Activated CD8-positive, alpha-beta memory T cell treated with anti-CD3 and anti-CD28 coated beads, Interleukin-2, amount 10 ng/mL, durations not matched to agents 7 days and 5 days (primary cell): Measurements from ENCODE around the gene CD58. TPM values are rescaled to one million over a fixed set of nuclear protein-coding genes. Genes with fewer than 3 reads are reported as not detected.
A peak's percentile ranks its signal among the peaks of the same experiment; 100 is the strongest.
"Not testable (repeated sequence)": the region's sequence is repeated elsewhere in the genome, so short reads cannot be mapped to it uniquely, and the experiment has no call there.

Source experiments
- ATAC-seq: fragments of 150-1000 bp; cut with Tn5 transposase; one replicate; pipeline ENCODE4 v1.10.0; 2021; ENCODE audit warnings: moderate library complexity
- CTCF ChIA-PET: fragments of 350-600 bp; sonication (Branson Sonifier 250); formaldehyde crosslinking; loops from one replicate; lab custom pipeline; 2021; ENCODE audit warnings: antibody characterized with exemption; lab: Charles Lee
- DNase-seq: peaks from one replicate; pipeline ENCODE4 v3.0.0-alpha.2; 2020
- H3K27ac Mint-ChIP-seq: one replicate; pipeline ENCODE4 v1.8.0; 2021; ENCODE audit warnings: mild to moderate bottlenecking, mixed read lengths
- H3K27me3 Mint-ChIP-seq: one replicate; pipeline ENCODE4 v1.8.0; 2021; ENCODE audit warnings: mixed read lengths
- H3K36me3 Mint-ChIP-seq: one replicate; pipeline ENCODE4 v1.8.0; 2021; ENCODE audit warnings: mild to moderate bottlenecking, mixed read lengths
- H3K4me1 Mint-ChIP-seq: one replicate; pipeline ENCODE4 v1.8.0; 2021; ENCODE audit warnings: mixed read lengths
- H3K4me3 Mint-ChIP-seq: one replicate; pipeline ENCODE4 v1.8.0; 2021; ENCODE audit warnings: mild to moderate bottlenecking, moderate library complexity, mixed read lengths
- H3K9me3 Mint-ChIP-seq: one replicate; pipeline ENCODE4 v1.8.0; 2022; ENCODE audit warnings: low read depth, mixed read lengths
- total RNA-seq, 2 experiments: library from RNA; stranded (reverse); gene quantifications; one replicate each; pipeline ENCODE4 v1.2.3, GENCODE V29; 2021

Gene CD58
- total RNA-seq, 2 experiments from 2014 or later: 54.0 to 56.9 TPM

DNA sequence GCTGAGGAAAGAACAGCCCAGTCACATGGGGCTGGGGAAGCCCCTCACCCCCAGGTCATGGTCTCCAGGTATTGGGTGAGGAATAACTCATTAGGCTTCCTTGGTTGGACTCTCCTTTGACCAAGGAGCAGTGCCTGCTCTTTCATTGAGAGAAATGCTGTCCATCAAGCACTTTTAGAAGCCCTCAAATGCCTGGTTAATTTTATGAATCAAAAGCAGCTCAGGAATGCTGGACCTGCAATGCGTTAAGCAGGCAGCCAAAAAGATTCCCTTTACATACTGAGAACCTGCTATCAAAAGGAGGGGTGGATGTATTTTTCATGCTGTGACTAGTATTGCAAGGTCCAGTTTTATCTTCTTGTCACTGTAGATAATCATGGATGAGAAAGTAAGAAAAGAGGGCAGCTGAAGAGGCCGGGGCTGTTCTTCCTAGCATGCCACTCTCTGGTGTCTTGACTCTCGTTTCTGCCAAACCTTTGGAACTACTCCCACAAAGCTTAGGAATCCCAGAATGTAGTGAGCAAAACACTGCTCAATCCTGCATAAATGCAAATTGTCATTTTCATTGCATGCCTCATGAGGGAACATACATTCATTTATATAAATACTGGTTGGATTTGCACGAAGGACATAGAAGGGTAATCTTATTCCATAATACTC is 2.1 kb upstream of the CD58 start:
- DNase-seq (no peak), ATAC-seq (no peak)
- H3K27me3 Mint-ChIP-seq: peaks cover 3% of the 10 kb centered on the region
- H3K27ac Mint-ChIP-seq: no peak overlapping the region
- peaks cover 48% of the 10 kb centered on the region for H3K4me1 Mint-ChIP-seq
- H3K36me3 Mint-ChIP-seq: peaks cover 20% of the 10 kb centered on the region
- CTCF ChIA-PET: interaction anchor here (0.9 to 2.4 kb wide), 9 partner anchors 14 to 487 kb away, joined by 3 to 30 read pairs (median 7); partner anchors contain the start of gene TTF2
- no peaks in the 10 kb centered on the region for H3K9me3 Mint-ChIP-seq
- H3K4me3 Mint-ChIP-seq: no peak overlapping the region

DNA sequence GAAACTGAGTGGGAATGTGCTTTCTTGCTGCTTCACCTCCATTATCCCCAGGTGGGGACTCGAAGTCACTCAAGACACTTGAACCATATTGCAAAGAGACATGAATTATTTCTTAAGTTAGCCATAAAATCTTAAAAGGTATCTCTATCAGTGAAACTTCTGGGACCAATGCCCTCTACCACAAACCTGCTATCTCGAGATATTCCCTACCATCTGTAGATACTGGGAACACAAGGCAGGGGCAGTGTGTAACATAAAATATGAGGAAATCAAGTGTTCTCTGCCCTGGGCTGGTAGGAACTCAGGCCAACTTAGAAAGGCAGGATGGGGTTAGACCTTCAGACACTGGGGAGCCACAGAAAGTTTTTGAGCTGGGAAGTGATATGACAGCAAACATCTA is 1.3 kb upstream of the CD58 start:
- H3K4me3 Mint-ChIP-seq: peak overlapping the region; percentile 93
- peak overlapping the region; percentile 91 for H3K27ac Mint-ChIP-seq
- DNase-seq (peak; percentile 52), ATAC-seq (no peak)
- peaks cover 54% of the 10 kb centered on the region for H3K4me1 Mint-ChIP-seq
- H3K36me3 Mint-ChIP-seq: peaks cover 23% of the 10 kb centered on the region
- CTCF ChIA-PET: interaction anchor here (0.9 to 2.4 kb wide), 7 partner anchors 13 to 494 kb away, joined by 3 to 9 read pairs (median 6); partner anchors contain the start of gene TTF2
- H3K9me3 Mint-ChIP-seq: no peaks in the 10 kb centered on the region
- H3K27me3 Mint-ChIP-seq: peaks cover 3% of the 10 kb centered on the region

DNA sequence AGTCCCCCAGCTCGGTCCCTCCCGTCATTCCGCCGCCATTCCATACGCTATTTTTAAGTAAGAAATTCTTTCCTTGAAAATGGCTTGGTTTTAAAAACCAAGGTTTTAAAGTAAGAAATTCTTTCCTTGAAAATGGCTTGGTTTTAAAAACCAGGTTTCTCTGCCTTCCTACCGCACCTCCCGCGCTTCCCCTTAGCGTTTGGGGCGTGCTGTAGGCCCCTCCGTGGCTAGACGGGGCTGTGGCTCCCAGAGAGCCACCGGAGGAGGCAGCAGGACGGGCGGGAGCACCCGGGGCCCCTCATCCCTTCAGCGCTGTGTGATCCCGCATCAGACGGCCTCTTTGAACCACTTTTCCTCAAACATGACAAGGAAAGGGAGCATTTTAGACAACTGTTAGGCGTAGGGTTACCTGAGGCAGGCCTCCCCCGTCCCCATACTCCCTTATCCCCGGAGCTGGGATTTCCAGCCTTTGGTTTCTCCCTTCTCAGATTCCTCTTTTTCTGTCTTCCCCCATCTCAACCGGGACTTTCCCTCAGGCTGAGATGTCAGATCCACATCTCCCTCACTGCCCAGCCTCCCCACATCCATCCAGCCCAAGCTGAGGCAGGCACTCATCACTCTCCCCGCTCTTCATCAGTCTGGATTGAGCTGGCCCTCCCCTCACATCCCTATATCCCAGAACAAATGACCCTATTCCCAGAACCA is 541 bp upstream of the CD58 start:
- ATAC-seq: peak; percentile 6
- Mint-ChIP-seq H3K36me3 (peaks cover 26% of the 10 kb centered on the region), H3K4me1 (peaks cover 59% of the 10 kb centered on the region), H3K4me3 (peak overlapping the region; percentile 93), H3K27me3 (no peaks in the 10 kb centered on the region), H3K9me3 (no peaks in the 10 kb centered on the region), H3K27ac (peak overlapping the region; percentile 91)
- peak; percentile 42 for DNase-seq
- CTCF ChIA-PET: interaction anchor here (0.9 to 2.4 kb wide), 7 partner anchors 13 to 495 kb away, joined by 3 to 9 read pairs (median 5); partner anchors contain the start of gene TTF2

DNA sequence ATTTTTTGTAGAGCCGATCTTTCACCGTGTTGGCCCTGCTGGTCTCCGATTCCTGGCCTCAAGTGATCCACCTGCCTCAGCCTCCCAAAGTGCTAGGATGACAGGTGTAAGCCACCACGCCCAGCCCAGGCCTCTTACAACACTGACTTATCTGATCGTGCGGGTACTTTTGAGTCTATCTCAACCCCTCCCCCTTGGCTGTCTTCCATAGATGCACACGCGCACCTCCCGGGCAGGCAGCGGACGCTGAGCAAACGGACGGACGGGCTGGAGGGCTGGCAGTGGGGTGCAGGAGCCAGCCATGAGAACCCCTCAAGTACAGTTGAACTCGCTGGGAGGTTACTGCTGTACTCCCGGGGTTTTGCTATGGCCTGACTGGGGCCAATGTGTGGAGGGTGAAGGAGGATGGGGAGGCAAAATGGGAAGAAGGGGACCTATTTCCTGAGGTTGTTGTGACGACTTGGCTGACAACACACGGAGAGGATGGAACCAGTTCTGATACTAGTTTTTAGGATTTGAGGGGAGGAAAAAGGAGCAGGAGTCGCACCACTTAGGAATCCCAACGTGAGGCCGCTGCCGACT is 959 bp downstream of the CD58 start:
- CTCF ChIA-PET: interaction anchor here (1.0 to 3.9 kb wide), 11 partner anchors 9 to 431 kb away, joined by 3 to 28 read pairs (median 5); no protein-coding TSS in a partner anchor
- Mint-ChIP-seq H3K4me1 (peaks cover 69% of the 10 kb centered on the region), H3K36me3 (peaks cover 39% of the 10 kb centered on the region), H3K9me3 (peaks cover 2% of the 10 kb centered on the region), H3K27me3 (no peaks in the 10 kb centered on the region), H3K4me3 (peak overlapping the region; percentile 93), H3K27ac (peak overlapping the region; percentile 91)
- DNase-seq (peak; percentile 70), ATAC-seq (peak; percentile 32)

DNA sequence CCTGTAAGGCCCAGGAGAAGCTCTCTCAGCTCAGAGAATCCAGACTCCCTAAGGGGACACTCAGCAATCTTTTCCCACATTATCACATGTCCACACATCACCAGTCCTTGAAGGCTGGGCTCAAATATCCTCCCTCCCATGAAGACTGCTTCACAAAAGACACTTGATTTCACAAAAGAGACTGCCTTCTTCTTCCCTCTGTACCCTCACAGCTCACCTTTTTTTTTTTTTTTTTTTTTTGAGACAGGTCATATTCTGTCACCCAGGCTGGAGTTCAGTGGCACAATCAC is 1.5 kb downstream of the CD58 start:
- ATAC-seq (no peak), DNase-seq (no peak)
- Mint-ChIP-seq H3K27ac (peak overlapping the region; percentile 91), H3K4me1 (peaks cover 68% of the 10 kb centered on the region), H3K4me3 (peak overlapping the region; percentile 93), H3K36me3 (peaks cover 44% of the 10 kb centered on the region), H3K9me3 (peaks cover 5% of the 10 kb centered on the region), H3K27me3 (no peaks in the 10 kb centered on the region)
- CTCF ChIA-PET: interaction anchor here (0.7 to 3.9 kb wide), 11 partner anchors 9 to 430 kb away, joined by 3 to 28 read pairs (median 5); no protein-coding TSS in a partner anchor

DNA sequence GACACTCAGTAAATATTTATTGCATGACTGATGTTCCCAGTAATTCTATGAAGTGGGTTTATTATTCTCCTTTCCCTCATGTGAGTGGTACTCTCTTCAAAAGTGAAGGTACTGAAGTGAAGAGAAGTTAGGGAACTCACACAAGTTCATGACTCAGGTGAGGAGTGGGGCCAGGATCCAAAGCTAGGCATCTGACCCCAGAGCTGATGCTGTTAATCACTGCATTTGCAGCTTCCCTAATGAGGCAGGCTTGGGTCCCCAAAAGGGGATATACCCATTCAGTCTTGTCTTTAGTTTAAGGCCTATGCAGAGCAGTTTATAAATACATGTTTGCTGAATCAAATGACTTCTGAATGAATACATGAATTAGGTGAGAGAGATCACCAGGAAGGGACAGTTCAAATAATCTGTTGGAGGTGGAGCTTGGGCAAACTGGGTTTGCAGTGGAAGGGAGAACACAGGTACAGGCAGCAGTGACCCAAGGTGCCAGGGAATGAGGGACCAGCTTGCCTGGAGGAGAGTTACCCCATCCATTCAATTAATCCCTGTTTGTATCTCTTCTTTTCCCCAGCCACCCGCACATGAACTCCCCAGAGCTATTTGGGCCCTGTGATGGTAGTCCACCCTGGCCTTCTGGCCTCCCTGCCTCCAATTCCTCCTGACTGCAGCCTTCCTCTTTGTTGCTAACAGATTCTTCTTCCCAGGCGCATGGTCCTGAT is 2.0 kb downstream of the CD58 start:
- CTCF ChIA-PET: interaction anchor here (0.7 to 3.9 kb wide), 12 partner anchors 9 to 430 kb away, joined by 3 to 28 read pairs (median 4); no protein-coding TSS in a partner anchor
- DNase-seq (no peak), ATAC-seq (no peak)
- H3K27ac Mint-ChIP-seq: peak overlapping the region; percentile 91
- H3K27me3 Mint-ChIP-seq: no peaks in the 10 kb centered on the region
- peaks cover 49% of the 10 kb centered on the region for H3K36me3 Mint-ChIP-seq
- peaks cover 69% of the 10 kb centered on the region for H3K4me1 Mint-ChIP-seq
- peak overlapping the region; percentile 93 for H3K4me3 Mint-ChIP-seq
- peaks cover 10% of the 10 kb centered on the region for H3K9me3 Mint-ChIP-seq

DNA sequence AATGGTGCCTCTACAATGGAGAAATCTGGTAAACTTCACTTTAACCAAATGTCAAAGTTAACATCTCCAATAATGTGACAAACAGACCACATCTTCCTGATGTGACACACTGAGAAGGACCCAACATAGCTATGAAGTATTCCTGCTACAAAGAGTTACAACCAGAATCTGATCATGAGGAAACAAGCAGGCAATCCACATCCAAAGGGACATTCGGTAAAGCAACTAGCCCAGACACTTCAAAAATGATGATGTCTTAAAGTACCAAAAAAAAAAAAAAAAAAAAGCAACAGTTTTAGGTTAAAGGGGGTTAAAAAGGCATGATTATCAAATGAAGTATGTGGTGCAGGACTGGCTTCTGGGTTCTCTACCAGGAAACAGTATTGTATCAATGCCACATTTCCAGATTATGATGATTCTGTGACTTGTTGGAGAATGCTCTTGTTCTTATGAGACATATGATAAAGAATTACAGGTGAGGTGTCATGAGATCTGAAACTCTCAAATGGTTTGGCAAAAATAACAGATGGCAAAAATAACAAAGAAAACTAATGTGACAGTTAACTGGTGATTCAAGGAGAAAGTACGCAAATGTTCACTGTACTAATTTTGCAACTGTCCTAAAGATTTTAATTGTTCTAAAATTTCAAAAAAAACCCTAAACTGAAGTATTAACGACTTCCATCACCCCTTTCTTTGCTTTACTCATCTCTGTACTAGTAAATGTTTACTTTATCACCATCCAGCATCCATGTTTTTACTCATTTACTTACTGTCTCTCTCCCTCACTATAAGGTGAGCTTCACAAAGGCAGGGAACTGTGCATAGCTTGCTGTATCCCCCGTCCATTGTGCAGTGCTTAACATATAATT is 2.8 kb downstream of the CD58 start:
- Mint-ChIP-seq H3K9me3 (peaks cover 11% of the 10 kb centered on the region), H3K4me3 (peak overlapping the region; percentile 93), H3K36me3 (peaks cover 57% of the 10 kb centered on the region), H3K27ac (peak overlapping the region; percentile 91), H3K4me1 (peaks cover 72% of the 10 kb centered on the region), H3K27me3 (no peaks in the 10 kb centered on the region)
- CTCF ChIA-PET: interaction anchor here (0.7 to 3.9 kb wide), 8 partner anchors 8 to 429 kb away, joined by 3 to 28 read pairs (median 4); no protein-coding TSS in a partner anchor
- ATAC-seq (no peak), DNase-seq (no peak)

DNA sequence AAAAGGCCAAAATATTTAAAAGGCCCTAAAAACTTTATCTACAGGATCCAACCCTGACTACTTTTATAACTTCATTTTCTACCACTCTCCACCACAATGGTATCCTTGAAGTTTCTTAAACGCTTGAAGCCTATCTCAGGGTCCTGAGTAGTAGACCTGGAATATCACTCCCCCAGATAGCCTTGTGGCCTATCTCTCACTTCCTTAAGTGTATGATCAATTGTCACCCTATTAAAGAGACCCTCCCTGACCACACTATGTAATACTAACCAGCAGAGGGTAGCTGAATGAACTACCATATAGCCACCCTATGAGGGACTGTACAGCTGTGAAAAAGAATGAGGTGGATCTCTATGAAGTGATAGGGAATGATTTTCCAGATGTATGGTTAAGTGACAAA is 5.6 kb downstream of the CD58 start:
- Mint-ChIP-seq H3K27ac (no peak overlapping the region), H3K4me1 (peaks cover 82% of the 10 kb centered on the region)
- CTCF ChIA-PET: interaction anchor here (1.1 kb wide), 1 partner anchor 50 kb away, joined by 3 read pairs; no protein-coding TSS in a partner anchor

DNA sequence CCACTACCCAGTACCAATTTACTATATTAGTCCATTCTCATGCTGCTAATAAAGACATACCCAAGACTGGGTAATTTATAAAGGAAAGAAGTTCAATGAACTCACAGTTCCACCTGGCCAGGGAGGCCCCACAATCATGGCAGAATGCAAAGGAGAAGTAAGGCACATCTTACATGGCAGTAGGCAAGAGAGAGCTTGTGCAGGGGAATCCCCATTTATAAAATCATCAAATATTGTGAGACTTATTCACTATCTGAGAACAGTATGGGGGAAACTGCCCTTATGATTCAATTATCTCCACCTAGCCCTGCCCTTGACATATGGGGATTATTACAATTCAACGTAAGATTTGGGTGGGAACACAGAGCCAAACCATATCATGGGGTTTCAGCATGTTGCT is 6.4 kb downstream of the CD58 start:
- Mint-ChIP-seq H3K9me3 (peaks cover 13% of the 10 kb centered on the region), H3K4me3 (no peak overlapping the region), H3K36me3 (peaks cover 75% of the 10 kb centered on the region), H3K27me3 (no peaks in the 10 kb centered on the region), H3K4me1 (peaks cover 85% of the 10 kb centered on the region), H3K27ac (no peak overlapping the region)
- ATAC-seq (no peak), DNase-seq (no peak)
- CTCF ChIA-PET: interaction anchor here (1.1 kb wide), 1 partner anchor 49 kb away, joined by 3 read pairs; no protein-coding TSS in a partner anchor

More for the DNA sequence above, 5.6 kb downstream of the CD58 start:
- ATAC-seq (no peak), DNase-seq (no peak)
- H3K36me3 Mint-ChIP-seq: peaks cover 77% of the 10 kb centered on the region
- H3K27me3 Mint-ChIP-seq: no peaks in the 10 kb centered on the region
- H3K4me3 Mint-ChIP-seq: no peak overlapping the region
- peaks cover 13% of the 10 kb centered on the region for H3K9me3 Mint-ChIP-seq

DNA sequence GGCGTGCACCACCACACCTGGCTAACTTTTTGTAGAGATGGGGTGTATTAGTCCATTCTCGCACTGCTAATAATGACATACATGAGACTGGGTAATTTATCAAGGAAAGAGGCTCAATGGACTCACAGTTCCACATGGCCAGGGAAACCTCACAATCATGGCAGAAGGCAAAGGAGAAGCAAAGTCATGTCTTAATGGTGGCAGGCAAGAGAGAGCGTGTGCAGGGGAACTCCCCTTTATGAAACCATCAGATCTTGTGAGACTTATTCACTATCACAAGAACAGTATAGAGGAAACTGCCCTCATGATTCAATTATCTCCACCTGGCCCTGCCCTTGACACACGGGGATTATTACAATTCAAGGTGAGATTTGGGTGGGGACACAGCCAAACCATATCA is 8.4 kb downstream of the CD58 start:
- Mint-ChIP-seq H3K4me1 (peaks cover 85% of the 10 kb centered on the region), H3K36me3 (peaks cover 73% of the 10 kb centered on the region), H3K9me3 (peaks cover 13% of the 10 kb centered on the region), H3K27ac (peak overlapping the region; percentile 56)
- DNase-seq, CTCF ChIA-PET, H3K4me3 Mint-ChIP-seq, H3K27me3 Mint-ChIP-seq, ATAC-seq: not testable (repeated sequence)

DNA sequence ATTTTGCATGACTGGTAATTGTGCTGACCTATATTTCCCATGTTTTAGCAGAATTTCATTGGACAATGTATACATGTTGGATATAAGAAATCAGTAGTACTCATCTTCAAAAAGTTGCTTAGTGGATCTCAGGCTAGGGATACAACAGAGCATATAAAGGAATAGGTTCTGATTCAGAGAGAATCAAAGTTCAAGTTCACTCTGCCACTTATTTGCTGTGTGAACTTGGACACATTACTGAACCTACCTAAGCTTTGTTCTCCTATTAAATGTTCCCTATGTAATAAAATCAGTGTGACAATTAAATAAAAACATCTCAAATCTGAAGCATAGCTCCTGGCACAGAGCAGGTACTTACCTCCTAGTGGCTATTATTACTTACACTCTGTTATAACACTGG is 9.3 kb downstream of the CD58 start:
- Mint-ChIP-seq H3K27ac (peak overlapping the region; percentile 56), H3K4me3 (no peak overlapping the region), H3K9me3 (peaks cover 13% of the 10 kb centered on the region), H3K27me3 (no peaks in the 10 kb centered on the region), H3K36me3 (peaks cover 73% of the 10 kb centered on the region), H3K4me1 (peaks cover 88% of the 10 kb centered on the region)
- CTCF ChIA-PET: no interaction called here
- ATAC-seq (no peak), DNase-seq (no peak)
